Colonic mucosa (tissue), 4 donors: Measurements from ENCODE around the gene EFCAB11. TPM values are rescaled to one million over a fixed set of nuclear protein-coding genes. Genes with fewer than 3 reads are reported as not detected.

Experiments
- DNase-seq: peaks from one replicate; pipeline ENCODE4 v3.0.0-alpha.2; 2020
- H3K27ac ChIP-seq: fragments of 200-600 bp; one replicate; pipeline ENCODE4 v1.8.0; 2021
- H3K27me3 ChIP-seq: fragments of 200-600 bp; one replicate; pipeline ENCODE4 v1.8.0; 2021
- H3K36me3 ChIP-seq: fragments of 200-600 bp; one replicate; pipeline ENCODE4 v1.8.0; 2021
- H3K4me1 ChIP-seq: fragments of 200-600 bp; one replicate; pipeline ENCODE4 v1.8.0; 2021; ENCODE audit warnings: mild to moderate bottlenecking
- H3K4me3 ChIP-seq: fragments of 200-600 bp; one replicate; pipeline ENCODE4 v1.8.0; 2021
- H3K9ac ChIP-seq, 2 donors: one replicate each; pipeline ENCODE4 v1.7.0; 2013; ENCODE audit warnings: control low read depth in 2 of 2, low read depth in 2 of 2, low read length in 2 of 2
- H3K9me3 ChIP-seq: fragments of 200-600 bp; one replicate; pipeline ENCODE4 v1.8.0; 2021
- CTCF ChIP-seq: fragments of 200-600 bp; IDR thresholded peaks from one replicate; pipeline ENCODE4 v1.8.0; 2022; ENCODE audit warnings: antibody characterized with exemption, mild to moderate bottlenecking
- intact Hi-C: fragments of 100-400 bp; cut with DNase I; formaldehyde crosslinking; loops from one replicate; pipeline ENCODE4 v1.14.1; 2022
- total RNA-seq, 2 donors: library from RNA; stranded (reverse); fragmentation: NEBNext Ultra II Directional in 1 of 2; extraction: Animal tissue kit (Norgen Biotek cat#: 25700) in 1 of 2; gene quantifications; one replicate each; pipeline ENCODE4 v1.2.1, GENCODE V29; 2021
- donor health status: healthy.
- donor health status: DM: no; HTN: no; CAD: no.
- donor health status: DM: no; HTN: no; CAD: no.

Gene EFCAB11
- total RNA-seq, 2 donors from 2014 or later = 12.1 to 14.1 TPM

DNA sequence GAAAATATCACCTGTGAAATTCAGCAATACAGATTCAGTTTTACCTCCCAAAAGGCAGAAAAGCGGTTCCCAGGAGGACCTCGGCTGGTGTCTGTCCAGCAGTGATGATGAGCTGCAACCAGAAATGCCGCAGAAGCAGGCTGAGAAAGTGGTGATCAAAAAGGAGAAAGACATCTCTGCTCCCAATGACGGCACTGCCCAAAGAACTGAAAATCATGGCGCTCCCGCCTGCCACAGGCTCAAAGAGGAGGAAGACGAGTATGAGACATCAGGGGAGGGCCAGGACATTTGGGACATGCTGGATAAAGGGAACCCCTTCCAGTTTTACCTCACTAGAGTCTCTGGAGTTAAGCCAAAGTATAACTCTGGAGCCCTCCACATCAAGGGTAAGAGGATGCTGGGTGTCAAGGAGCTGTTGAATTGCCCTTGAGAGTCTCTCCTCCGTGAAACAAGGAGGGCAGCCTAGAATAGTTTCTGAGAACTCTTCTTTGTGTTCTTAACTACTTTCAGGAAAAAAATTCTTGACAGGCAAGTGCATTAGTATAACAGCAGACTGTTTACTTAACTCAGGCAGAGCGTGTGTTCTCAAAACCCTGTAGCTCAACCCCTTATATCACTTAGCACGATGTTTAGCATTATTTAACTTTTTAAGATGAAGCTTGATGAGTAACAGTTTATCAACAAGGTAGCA, 8.9 kb upstream of the EFCAB11 start:
- H3K4me3 ChIP-seq = no peak overlapping the region
- intact Hi-C loops = no loop called here
- no peaks in the 10 kb centered on the region for H3K27me3 ChIP-seq
- no peak overlapping the region for H3K27ac ChIP-seq
- H3K36me3 ChIP-seq = peaks cover 12% of the 10 kb centered on the region
- H3K9me3 ChIP-seq = no peaks in the 10 kb centered on the region
- H3K9ac ChIP-seq = no peak overlapping the region
- no peaks in the 10 kb centered on the region for H3K4me1 ChIP-seq
- DNase-seq = no peak
- no peak for TF ChIP-seq CTCF

DNA sequence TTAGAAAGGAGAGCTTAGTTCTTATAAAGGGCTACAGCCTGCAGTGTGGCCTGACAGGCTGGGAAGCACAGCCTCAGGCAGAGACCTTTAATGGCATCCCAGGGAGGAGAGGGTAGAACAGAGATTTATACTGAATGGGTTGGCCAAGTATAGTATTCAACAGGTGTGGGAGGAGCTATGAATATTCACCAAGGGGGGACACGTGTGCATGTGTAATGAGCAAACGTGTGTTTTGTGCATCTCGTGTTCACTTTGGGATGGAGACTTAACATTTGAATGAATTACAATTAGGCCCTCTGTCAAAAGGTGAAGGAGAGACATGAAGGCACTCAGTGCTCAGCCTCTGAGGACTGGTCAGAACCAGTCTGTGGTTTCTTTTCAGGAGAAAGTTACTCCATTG, 6.4 kb upstream of the EFCAB11 start:
- no peak overlapping the region for H3K27ac ChIP-seq

GRCh38 chr14:89959853-89960445, 5.4 kb upstream of the EFCAB11 start:
- Histone ChIP-seq H3K9ac (no peak overlapping the region), H3K4me3 (no peak overlapping the region), H3K36me3 (peaks cover 12% of the 10 kb centered on the region), H3K27ac (no peak overlapping the region), H3K4me1 (no peaks in the 10 kb centered on the region), H3K27me3 (no peaks in the 10 kb centered on the region), H3K9me3 (no peaks in the 10 kb centered on the region)
- TF ChIP-seq CTCF = no peak
- no peak for DNase-seq
- intact Hi-C loops = no loop called here

More for the DNA sequence above, 6.4 kb upstream of the EFCAB11 start:
- no peak for DNase-seq
- no peak overlapping the region for H3K4me3 ChIP-seq
- H3K4me1 ChIP-seq = no peaks in the 10 kb centered on the region
- peaks cover 12% of the 10 kb centered on the region for H3K36me3 ChIP-seq
- no peak overlapping the region for H3K9ac ChIP-seq
- H3K9me3 ChIP-seq = no peaks in the 10 kb centered on the region
- intact Hi-C loops = no loop called here
- no peak for TF ChIP-seq CTCF
- H3K27me3 ChIP-seq = no peaks in the 10 kb centered on the region

DNA sequence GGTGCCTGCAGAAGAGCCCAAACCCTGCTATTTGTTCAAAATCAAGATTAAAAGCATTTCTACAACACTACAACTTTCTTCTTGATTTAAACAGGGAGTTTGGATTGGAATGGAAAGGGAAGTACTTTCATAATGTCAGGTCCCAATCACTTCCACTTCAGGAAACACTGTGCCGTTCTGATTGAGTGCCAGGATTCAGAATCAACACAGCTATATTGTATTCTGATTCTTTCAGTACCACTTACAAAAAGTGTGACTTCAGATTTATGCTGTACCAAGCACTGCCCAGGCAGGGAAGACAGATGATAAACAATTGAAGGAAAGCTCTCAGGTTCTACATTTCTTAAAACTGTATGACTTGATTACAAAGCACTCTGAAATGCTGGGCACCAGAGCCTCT, 4.4 kb upstream of the EFCAB11 start:
- Histone ChIP-seq H3K27ac (no peak overlapping the region), H3K36me3 (peaks cover 6% of the 10 kb centered on the region), H3K27me3 (no peaks in the 10 kb centered on the region), H3K4me3 (no peak overlapping the region), H3K4me1 (no peaks in the 10 kb centered on the region), H3K9me3 (no peaks in the 10 kb centered on the region), H3K9ac (no peak overlapping the region)
- intact Hi-C loops = no loop called here
- DNase-seq = no peak
- TF ChIP-seq CTCF = no peak

DNA sequence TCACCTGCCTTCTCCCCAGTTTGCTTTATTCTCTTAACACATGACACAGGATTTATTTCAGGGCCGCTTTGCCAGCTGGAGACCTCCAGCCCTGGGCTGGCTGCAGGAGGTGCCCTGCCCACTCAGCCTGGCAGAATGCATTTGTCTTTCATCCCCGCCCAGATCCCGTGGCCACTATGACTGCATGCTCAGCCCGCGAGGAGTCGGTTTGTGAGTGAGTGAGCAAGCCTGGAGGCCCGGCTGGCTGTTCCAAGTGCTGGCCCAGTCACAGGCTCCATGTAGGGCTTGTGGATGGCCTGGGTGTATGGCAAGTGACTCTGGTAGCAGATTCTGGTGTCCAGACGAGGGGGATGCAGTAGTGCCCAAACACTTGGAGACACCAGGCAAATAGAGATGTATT, 3.3 kb upstream of the EFCAB11 start:
- no peak overlapping the region for H3K4me3 ChIP-seq
- H3K9me3 ChIP-seq = no peaks in the 10 kb centered on the region
- H3K9ac ChIP-seq = no peak overlapping the region
- H3K36me3 ChIP-seq = peaks cover under 1% of the 10 kb centered on the region
- DNase-seq = no peak
- H3K27me3 ChIP-seq = no peaks in the 10 kb centered on the region
- no peak for TF ChIP-seq CTCF
- no peaks in the 10 kb centered on the region for H3K4me1 ChIP-seq
- intact Hi-C loops = no loop called here
- no peak overlapping the region for H3K27ac ChIP-seq
